Measurements from ENCODE around the gene MYO7B. TPM values are rescaled to one million over a fixed set of nuclear protein-coding genes. Genes with fewer than 3 reads are reported as not detected.

MYO7B gene
- polyA plus RNA-seq, 1 of the 3 experiments (the other 2 are of a cell fraction), result 0.08 TPM

DNA sequence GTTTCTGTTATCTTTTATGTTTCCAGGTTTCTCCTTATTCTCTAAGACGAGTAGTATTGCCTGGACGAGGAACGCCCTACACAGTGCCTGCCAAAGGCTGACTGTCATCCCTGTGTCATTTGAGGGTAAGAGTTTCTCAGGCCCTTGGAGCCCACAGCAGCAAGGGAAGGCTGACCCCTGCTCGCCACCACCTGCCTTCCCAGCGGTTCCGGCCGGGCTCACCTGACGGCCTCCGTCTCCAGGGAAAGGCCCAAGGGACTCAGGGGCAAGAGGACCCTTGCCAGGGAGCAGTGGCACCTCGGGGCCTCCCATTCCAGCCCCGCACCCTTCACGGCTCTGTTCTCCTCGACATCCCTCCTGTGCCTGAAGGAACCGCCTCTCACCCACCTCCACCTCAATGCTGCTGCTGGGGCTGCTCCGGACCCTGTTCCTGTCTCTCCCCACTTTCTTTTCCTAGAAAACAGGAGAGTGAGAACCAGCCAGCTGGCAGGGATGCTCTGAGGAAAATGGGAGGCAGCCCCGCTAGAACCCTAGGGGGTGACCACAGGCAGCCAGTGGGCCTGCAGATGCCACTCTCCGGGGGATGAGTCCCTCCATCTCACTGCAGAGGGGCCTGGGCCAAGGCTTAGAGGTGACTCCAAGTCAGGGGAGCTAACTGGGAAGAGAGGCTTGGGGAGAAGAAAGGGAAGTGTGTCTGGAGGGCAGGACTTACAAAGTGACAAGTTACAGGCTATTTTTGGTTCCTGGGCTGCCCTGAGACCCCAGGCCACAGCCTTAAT is 138.0 kb downstream of the MYO7B start (continued):
- TF ChIP-seq, protein P1, sequence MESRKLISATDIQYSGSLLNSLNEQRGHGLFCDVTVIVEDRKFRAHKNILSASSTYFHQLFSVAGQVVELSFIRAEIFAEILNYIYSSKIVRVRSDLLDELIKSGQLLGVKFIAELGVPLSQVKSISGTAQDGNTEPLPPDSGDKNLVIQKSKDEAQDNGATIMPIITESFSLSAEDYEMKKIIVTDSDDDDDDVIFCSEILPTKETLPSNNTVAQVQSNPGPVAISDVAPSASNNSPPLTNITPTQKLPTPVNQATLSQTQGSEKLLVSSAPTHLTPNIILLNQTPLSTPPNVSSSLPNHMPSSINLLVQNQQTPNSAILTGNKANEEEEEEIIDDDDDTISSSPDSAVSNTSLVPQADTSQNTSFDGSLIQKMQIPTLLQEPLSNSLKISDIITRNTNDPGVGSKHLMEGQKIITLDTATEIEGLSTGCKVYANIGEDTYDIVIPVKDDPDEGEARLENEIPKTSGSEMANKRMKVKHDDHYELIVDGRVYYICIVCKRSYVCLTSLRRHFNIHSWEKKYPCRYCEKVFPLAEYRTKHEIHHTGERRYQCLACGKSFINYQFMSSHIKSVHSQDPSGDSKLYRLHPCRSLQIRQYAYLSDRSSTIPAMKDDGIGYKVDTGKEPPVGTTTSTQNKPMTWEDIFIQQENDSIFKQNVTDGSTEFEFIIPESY (IDR thresholded peaks at IDR 0.05; ENCODE audit: borderline replicate concordance, low read depth), result no peak
- TF ChIP-seq, protein P2, sequence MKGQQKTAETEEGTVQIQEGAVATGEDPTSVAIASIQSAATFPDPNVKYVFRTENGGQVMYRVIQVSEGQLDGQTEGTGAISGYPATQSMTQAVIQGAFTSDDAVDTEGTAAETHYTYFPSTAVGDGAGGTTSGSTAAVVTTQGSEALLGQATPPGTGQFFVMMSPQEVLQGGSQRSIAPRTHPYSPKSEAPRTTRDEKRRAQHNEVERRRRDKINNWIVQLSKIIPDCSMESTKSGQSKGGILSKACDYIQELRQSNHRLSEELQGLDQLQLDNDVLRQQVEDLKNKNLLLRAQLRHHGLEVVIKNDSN (IDR thresholded peaks at IDR 0.05; ENCODE audit: borderline replicate concordance, low read depth), result no peak
- TF ChIP-seq YY1 (IDR thresholded peaks at IDR 0.05; ENCODE audit: low read depth) (no peak), TCF12 (IDR thresholded peaks at IDR 0.05) (no peak), NFIC (IDR thresholded peaks at IDR 0.05; ENCODE audit: borderline replicate concordance) (no peak), CHD2 (IDR thresholded peaks at IDR 0.05; ENCODE audit: low read length, partially characterized antibody) (no peak), RCOR1 (IDR thresholded peaks at IDR 0.05; ENCODE audit: low read length) (no peak)

DNA sequence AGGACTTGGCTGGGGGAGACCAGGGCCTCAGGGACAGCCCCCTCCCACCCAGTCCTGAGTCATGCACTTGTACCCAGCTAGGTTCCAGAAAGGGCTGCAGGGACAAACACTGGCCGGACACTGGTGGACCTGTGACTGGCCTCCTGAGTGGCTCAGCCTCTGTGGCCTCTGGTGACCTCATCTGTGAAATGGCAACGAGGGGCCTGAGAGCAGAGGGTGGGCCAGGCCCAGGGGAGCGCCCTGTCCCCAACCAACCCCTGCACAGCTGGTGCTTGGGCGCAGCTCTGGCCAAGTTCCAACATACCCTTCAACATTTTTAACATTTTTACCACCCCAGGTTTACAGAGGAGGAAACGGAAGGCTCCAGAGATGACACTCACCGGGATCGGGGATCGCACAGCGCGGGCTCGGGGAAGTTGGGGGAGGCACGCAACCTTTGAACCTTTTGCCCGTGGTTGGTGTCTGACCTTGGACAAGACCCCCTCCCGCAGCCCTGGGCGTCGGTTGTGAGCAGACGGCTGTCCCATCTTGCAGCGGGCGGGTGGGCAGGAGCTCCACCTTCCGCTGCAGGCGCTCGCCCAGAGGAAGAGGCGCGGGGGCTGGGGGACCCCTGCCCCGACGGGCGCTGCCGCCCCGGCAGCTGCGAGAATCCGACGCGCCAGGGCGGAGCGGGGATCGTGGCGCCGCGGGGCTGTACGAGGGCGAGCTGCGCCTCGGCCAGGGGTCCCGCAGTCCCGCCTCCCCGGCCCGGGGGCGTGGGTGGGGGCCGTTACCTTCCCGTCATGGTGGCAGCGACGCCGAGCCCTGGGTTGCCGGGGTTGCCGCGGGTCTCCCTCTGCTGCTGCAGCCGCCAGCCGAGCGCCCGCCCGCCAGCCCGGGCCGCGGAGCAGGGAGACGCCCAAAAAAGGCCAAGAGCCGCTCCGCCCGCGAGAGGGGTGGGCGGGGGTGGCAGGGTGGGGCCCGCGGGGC is 139.0 kb downstream of the MYO7B start:
- 45% methylated on average over 30 of the region's 72 CpGs for WGBS (ENCODE audit: low lambda C conversion rate)
- H3K9me3 ChIP-seq, result no peaks in the 10 kb centered on the region
- H2AFZ ChIP-seq (ENCODE audit: low read depth), result peak overlapping the region; percentile 41; the same call in 1 of the 2 replicates
- H3K27me3 ChIP-seq (ENCODE audit: insufficient read depth), result peaks cover 14% of the 10 kb centered on the region; the same call in 1 of the 2 replicates
- H3K9ac ChIP-seq, result no peak overlapping the region
- peak overlapping the region; percentile 35 to 51; a peak in 3 of 4 replicates for H3K4me3 ChIP-seq (ENCODE audit: low read depth in 2 of 2, low read length in 1 of 2)
- H3K36me3 ChIP-seq (replicated peaks in 1 of 2; ENCODE audit: control insufficient read depth in 1 of 2, insufficient read depth in 2 of 2, low read length in 1 of 2), result no peaks in the 10 kb centered on the region
- DNase-seq, result peak; percentile 85
- no peaks in the 10 kb centered on the region for H3F3A ChIP-seq (replicated peaks; ENCODE audit: insufficient read depth)
- no peak overlapping the region for H3K27ac ChIP-seq (ENCODE audit: low read depth in 2 of 2, low read length in 1 of 2)
- TF ChIP-seq, protein P3, sequence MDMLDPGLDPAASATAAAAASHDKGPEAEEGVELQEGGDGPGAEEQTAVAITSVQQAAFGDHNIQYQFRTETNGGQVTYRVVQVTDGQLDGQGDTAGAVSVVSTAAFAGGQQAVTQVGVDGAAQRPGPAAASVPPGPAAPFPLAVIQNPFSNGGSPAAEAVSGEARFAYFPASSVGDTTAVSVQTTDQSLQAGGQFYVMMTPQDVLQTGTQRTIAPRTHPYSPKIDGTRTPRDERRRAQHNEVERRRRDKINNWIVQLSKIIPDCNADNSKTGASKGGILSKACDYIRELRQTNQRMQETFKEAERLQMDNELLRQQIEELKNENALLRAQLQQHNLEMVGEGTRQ (IDR thresholded peaks at IDR 0.05; ENCODE audit: borderline replicate concordance, low read depth, low read length), result no peak
- no peak for TF ChIP-seq FOXM1 (IDR thresholded peaks at IDR 0.05; ENCODE audit: low read depth)
- TF ChIP-seq JUND (IDR thresholded peaks at IDR 0.05), result no peak
- TF ChIP-seq POLR2AphosphoS5 (IDR thresholded peaks at IDR 0.05; ENCODE audit: low read depth, low read length), result no peak
- TF ChIP-seq RFX5 (IDR thresholded peaks at IDR 0.05; ENCODE audit: low read length), result no peak
- no peak for TF ChIP-seq MXI1 (IDR thresholded peaks at IDR 0.05; ENCODE audit: low read depth, low read length)
- TF ChIP-seq FOSL2 (IDR thresholded peaks at IDR 0.05; ENCODE audit: borderline replicate concordance, low read depth), result no peak
- peak overlapping the region; percentile 68 for H3K4me2 ChIP-seq
- no peaks in the 10 kb centered on the region for H4K20me1 ChIP-seq (ENCODE audit: insufficient read depth)
- ChIA-PET CTCF (interaction anchor here (0.6 to 3.4 kb wide), 15 partner anchors 13 to 477 kb away, joined by 3 to 21 read pairs (median 5); partner anchors contain the start of gene IWS1), POLR2A (interaction anchor here (0.6 to 2.0 kb wide), 2 partner anchors 11 to 268 kb away, joined by 3 to 6 read pairs; no protein-coding TSS in a partner anchor)
- H3K9me2 ChIP-seq, result no peaks in the 10 kb centered on the region
- peaks cover 0 to 6% of the 10 kb centered on the region in 2 experiments; a peak in 1 of 4 replicates for H3K4me1 ChIP-seq (ENCODE audit: control insufficient read depth in 1 of 2, insufficient read depth in 2 of 2, low read depth in 1 of 2, low read length in 1 of 2)
- H3K79me2 ChIP-seq (ENCODE audit: insufficient read depth), result no peaks in the 10 kb centered on the region
